ENCODE results near the gene ALOXE3.

- TF ChIP-seq CTCF (IDR thresholded peaks at IDR 0.05; ENCODE audit: low read depth, low read length, missing input control) (no peak), MAX (IDR thresholded peaks at IDR 0.05) (no peak), RAD21 (IDR thresholded peaks at IDR 0.05) (no peak)
Observed at GRCh38 chr17:8149419-8150193, 31.3 kb upstream of the ALOXE3 start.

Measured in liver (tissue), 3 donors.